ENCODE measurements around the gene CALML6.

DNA sequence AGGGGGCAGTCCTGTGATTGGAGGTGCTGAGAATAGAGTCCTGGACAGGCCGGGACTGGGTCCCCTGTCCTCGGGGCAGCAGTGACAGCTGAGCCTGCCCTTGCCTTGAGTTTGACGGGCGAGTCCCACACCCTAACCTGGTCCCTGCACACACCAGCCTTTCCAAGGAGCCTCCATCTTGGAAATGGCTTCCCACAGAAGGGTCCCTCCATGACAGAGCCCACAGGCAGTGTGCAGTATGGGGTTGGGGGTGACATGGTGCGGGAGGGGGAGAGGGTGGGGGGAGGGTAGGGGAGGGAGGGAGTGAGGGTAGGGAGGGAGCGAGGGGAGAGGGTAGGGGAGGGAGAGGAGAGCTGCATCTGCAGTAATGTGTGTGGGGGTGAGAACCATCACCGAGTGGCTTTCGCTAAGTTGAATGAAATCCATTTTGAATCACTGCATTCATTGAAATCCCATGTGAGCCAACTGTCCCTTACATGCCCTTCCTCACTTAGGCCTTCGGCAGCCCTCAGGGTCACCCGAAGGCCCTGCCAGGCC, 14.1 kb downstream of the CALML6 start:
- no peak for TF ChIP-seq GATA2 (IDR thresholded peaks at IDR 0.05; ENCODE audit: low read depth, low read length)
- no peak for TF ChIP-seq GATA3 (IDR thresholded peaks at IDR 0.05; ENCODE audit: low read depth, low read length)
